ENCODE data around the gene CDH4.

Gene CDH4

DNA sequence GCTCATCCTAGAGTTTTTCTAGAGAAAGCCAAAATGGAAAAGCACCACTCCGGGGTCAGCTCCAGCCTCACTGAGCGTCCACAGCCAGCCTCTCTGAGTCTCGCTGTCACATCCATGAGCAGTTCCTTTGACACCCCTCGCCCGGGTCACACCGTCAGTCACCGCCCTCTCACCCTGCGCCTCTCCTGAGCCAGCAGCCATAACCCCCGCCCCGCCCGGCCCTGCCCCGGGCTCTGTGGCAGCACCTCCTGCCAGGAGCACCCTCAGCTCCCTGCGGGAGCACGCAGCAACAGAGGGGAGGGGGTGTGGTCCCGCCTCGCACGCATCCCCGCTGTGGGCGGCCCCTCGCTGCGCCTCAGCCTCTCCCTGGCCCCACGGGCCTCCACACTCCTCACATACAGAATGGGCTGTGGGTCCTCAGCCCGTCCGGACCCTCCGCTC, 545.9 kb downstream of the CDH4 start:
- peaks cover 3% of the 10 kb centered on the region for H3K4me1 ChIP-seq (ENCODE audit: control insufficient read depth, insufficient read depth, low read length)
- no peaks in the 10 kb centered on the region for H3K9me3 ChIP-seq (replicated peaks; ENCODE audit: low read length)
- no peak overlapping the region for H3K4me2 ChIP-seq (ENCODE audit: low read length)
- H3K27me3 ChIP-seq (ENCODE audit: control insufficient read depth, insufficient read depth, low read length) = peaks cover 10% of the 10 kb centered on the region
- H3K4me3 ChIP-seq (ENCODE audit: low read length) = no peak overlapping the region
- no peaks in the 10 kb centered on the region for H3K36me3 ChIP-seq (ENCODE audit: insufficient read depth, low read length)
- no peak overlapping the region for H3K9ac ChIP-seq (ENCODE audit: low read depth, low read length)

DNA sequence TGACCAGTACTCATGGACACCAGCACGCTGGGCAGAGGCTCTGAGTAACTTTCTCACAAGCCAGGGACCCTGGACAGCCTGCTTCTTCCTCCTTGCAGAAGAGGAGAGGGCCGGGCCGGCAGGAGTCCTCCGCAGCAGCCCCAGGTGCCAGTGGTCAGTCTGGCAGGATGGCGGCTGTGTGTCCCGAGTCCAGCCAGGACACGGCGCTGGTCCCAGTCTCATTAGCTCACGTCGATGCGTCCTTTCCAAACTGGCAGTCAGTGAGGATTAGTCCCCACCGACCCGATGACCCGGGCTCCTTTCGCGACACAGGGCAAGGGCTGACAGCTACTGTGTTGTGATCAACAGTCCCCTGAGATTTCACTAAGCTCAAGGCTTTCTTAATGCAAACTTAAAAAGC, 546.6 kb downstream of the CDH4 start:
- Histone ChIP-seq H3K4me1 (ENCODE audit: control insufficient read depth, insufficient read depth, low read length) (peaks cover 9% of the 10 kb centered on the region), H3K9ac (ENCODE audit: low read depth, low read length) (no peak overlapping the region), H3K4me2 (ENCODE audit: low read length) (no peak overlapping the region), H3K36me3 (ENCODE audit: insufficient read depth, low read length) (no peaks in the 10 kb centered on the region), H3K4me3 (ENCODE audit: low read length) (no peak overlapping the region), H3K9me3 (replicated peaks; ENCODE audit: low read length) (no peaks in the 10 kb centered on the region), H3K27me3 (ENCODE audit: control insufficient read depth, insufficient read depth, low read length) (peaks cover 16% of the 10 kb centered on the region)

DNA sequence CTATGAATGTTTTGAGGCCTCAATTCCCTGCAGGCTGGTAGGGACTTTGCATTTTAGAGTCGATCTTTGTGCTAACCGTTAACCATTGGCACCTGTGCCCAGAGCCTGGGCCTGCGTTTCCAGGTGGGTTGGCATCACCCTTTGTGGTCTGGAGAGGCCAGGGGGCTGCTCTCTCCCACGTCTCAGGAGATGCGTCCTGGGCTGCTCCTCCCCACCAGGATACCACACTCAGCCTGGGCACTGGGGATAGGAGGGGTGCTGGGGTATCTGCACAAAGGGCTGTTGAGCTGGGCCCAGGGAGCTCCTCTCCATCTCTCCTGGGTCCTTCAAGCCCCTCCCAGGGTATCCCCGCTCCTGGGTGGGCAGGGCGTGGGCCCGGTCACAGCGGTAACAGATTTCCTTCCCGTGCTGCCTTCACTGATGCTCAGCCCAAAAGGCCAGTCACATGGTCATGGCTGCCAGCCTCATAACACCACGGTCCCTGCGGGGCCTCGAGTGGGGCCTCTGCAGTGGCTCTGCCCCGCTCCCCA, 547.4 kb downstream of the CDH4 start:
- Histone ChIP-seq H3K36me3 (ENCODE audit: insufficient read depth, low read length) (no peaks in the 10 kb centered on the region), H3K4me2 (ENCODE audit: low read length) (no peak overlapping the region), H3K9me3 (replicated peaks; ENCODE audit: low read length) (no peaks in the 10 kb centered on the region), H3K4me1 (ENCODE audit: control insufficient read depth, insufficient read depth, low read length) (peaks cover 12% of the 10 kb centered on the region), H3K9ac (ENCODE audit: low read depth, low read length) (no peak overlapping the region), H3K27me3 (ENCODE audit: control insufficient read depth, insufficient read depth, low read length) (peaks cover 20% of the 10 kb centered on the region), H3K4me3 (ENCODE audit: low read length) (no peak overlapping the region)

DNA sequence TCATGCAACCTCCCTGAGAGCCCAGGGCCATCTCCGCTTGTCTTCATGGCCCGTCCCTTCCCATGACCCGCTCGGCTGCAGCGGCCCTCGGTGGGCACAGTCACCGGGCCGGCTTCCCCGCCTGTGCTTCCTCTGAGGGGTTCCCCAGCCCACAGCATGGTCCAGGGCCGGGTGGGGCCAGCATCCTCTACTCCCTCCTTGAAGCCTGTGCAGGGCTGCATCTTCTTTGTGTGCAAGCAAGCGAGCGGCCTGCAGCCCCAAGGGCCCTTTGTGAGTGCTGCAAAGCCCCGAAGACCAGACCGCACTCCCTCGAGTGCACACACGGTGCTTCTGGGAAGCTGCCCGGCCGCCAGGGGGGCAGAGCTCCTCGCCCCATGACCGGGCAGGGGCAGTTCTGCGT, 547.9 kb downstream of the CDH4 start:
- no peaks in the 10 kb centered on the region for H3K36me3 ChIP-seq (ENCODE audit: insufficient read depth, low read length)
- no peak overlapping the region for H3K4me3 ChIP-seq (ENCODE audit: low read length)
- H3K4me2 ChIP-seq (ENCODE audit: low read length) = no peak overlapping the region
- H3K27me3 ChIP-seq (ENCODE audit: control insufficient read depth, insufficient read depth, low read length) = peaks cover 20% of the 10 kb centered on the region
- H3K9ac ChIP-seq (ENCODE audit: low read depth, low read length) = no peak overlapping the region
- peaks cover 12% of the 10 kb centered on the region for H3K4me1 ChIP-seq (ENCODE audit: control insufficient read depth, insufficient read depth, low read length)
- H3K9me3 ChIP-seq (replicated peaks; ENCODE audit: low read length) = no peaks in the 10 kb centered on the region

DNA sequence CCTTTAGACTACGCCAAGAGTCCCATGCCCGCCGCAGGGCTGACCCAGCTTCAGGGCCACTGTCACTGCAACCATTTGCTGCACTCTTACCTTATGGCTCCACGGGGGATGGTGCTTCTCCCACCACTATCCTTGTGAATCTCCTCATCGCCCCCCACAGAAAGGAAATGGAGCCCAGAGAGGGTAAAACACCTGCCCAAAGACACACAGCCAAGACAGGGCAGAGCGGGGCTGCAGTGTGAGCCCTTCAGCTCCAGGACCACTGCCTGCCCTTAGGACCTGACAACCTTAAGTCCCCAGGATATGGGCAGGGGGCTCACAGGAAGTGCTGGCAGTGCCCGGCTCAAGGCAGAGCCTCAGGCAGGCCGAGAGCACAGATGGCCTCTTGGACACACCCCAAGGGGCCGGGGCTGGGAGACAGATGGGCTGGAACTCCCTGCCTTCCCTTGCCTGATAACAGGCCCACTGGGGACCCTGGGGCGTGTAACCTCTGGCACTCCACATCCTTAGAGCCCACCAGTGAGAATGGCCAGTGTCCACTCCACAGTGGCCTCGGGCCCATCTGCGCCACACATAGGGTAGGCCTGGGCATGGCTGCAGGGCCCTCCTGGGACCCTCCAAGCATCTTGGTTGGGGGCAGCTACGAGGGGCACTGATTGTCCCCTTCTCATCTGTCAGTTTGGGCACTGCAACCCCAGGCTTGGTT, 548.5 kb downstream of the CDH4 start:
- H3K4me2 ChIP-seq (ENCODE audit: low read length) = no peak overlapping the region
- no peaks in the 10 kb centered on the region for H3K36me3 ChIP-seq (ENCODE audit: insufficient read depth, low read length)
- no peak overlapping the region for H3K9ac ChIP-seq (ENCODE audit: low read depth, low read length)
- H3K4me3 ChIP-seq (ENCODE audit: low read length) = no peak overlapping the region
- peaks cover 20% of the 10 kb centered on the region for H3K27me3 ChIP-seq (ENCODE audit: control insufficient read depth, insufficient read depth, low read length)
- H3K9me3 ChIP-seq (replicated peaks; ENCODE audit: low read length) = no peaks in the 10 kb centered on the region
- peaks cover 12% of the 10 kb centered on the region for H3K4me1 ChIP-seq (ENCODE audit: control insufficient read depth, insufficient read depth, low read length)

DNA sequence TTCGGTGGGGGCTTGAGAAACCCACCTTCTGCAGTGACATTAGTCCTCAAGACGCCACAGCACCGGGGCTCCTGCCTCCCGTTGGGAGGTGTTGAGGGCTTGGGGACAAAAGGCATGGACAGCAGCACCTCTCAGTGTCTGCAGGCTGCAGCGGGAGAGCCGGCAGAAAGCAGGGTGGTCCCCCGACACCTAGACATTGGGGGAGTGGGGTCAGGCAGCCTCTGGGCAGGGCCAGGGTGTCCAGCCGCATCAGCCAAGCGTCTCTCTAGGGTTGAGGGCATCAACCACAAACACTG, 549.0 kb downstream of the CDH4 start:
- H3K9me3 ChIP-seq (replicated peaks; ENCODE audit: low read length) = no peaks in the 10 kb centered on the region
- no peaks in the 10 kb centered on the region for H3K36me3 ChIP-seq (ENCODE audit: insufficient read depth, low read length)
- H3K4me1 ChIP-seq (ENCODE audit: control insufficient read depth, insufficient read depth, low read length) = peaks cover 12% of the 10 kb centered on the region
- peaks cover 20% of the 10 kb centered on the region for H3K27me3 ChIP-seq (ENCODE audit: control insufficient read depth, insufficient read depth, low read length)
- no peak overlapping the region for H3K4me2 ChIP-seq (ENCODE audit: low read length)
- H3K9ac ChIP-seq (ENCODE audit: low read depth, low read length) = no peak overlapping the region
- H3K4me3 ChIP-seq (ENCODE audit: low read length) = no peak overlapping the region

DNA sequence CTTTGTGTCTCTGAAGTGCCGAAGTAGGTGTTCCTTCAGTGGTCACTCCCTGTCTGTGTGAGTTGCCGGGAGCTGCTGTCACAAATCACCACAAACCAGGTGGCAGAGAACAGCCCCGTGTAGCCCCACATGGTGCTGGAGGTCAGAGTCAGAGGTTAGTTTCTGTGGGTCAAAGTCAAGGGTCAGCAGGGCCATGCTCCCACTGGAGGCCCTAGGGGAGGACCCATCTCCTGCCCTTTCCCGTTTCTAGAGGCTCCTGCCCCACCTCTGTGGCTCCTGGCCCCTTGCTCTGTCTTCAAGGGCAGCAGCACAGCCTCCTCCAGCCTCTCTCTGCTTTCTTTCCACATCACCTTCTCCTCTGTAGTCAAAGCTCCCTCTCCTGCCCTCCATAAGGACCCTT, 549.4 kb downstream of the CDH4 start:
- Histone ChIP-seq H3K4me1 (ENCODE audit: control insufficient read depth, insufficient read depth, low read length) (peaks cover 12% of the 10 kb centered on the region), H3K36me3 (ENCODE audit: insufficient read depth, low read length) (no peaks in the 10 kb centered on the region), H3K4me2 (ENCODE audit: low read length) (no peak overlapping the region), H3K9me3 (replicated peaks; ENCODE audit: low read length) (no peaks in the 10 kb centered on the region), H3K9ac (ENCODE audit: low read depth, low read length) (no peak overlapping the region), H3K27me3 (ENCODE audit: control insufficient read depth, insufficient read depth, low read length) (peaks cover 20% of the 10 kb centered on the region), H3K4me3 (ENCODE audit: low read length) (no peak overlapping the region)

DNA sequence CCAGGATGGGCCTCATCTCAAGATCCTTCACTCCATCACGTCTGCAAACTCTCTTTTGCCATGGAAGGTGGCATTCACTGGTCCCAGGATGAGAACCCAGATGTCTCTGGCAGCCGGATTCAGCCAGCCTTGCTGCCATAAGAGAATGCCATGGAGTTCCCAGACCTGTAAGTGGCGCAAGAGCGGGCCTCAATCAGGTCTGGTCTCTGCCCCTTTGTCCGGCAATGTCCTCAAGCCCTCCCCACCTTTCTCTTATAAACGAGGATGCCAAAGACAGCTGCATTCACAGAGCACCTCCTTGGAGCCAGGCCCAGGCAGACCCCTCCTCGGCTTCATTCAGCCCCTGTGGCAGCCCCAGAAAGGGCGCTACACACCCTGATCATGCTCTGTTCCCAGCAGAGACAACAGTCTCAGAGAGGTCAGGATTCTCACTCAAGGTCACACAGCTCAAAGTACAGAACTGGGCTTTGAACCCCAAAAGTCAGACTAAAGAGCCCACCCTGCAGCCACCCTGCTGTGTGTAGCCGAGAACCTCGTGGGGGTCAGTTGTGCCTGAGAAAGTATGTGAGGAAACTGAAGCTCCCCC, 549.9 kb downstream of the CDH4 start:
- Histone ChIP-seq H3K4me2 (ENCODE audit: low read length) (no peak overlapping the region), H3K9ac (ENCODE audit: low read depth, low read length) (no peak overlapping the region), H3K4me3 (ENCODE audit: low read length) (no peak overlapping the region), H3K36me3 (ENCODE audit: insufficient read depth, low read length) (no peaks in the 10 kb centered on the region), H3K9me3 (replicated peaks; ENCODE audit: low read length) (no peaks in the 10 kb centered on the region), H3K4me1 (ENCODE audit: control insufficient read depth, insufficient read depth, low read length) (peaks cover 12% of the 10 kb centered on the region), H3K27me3 (ENCODE audit: control insufficient read depth, insufficient read depth, low read length) (peaks cover 20% of the 10 kb centered on the region)

DNA sequence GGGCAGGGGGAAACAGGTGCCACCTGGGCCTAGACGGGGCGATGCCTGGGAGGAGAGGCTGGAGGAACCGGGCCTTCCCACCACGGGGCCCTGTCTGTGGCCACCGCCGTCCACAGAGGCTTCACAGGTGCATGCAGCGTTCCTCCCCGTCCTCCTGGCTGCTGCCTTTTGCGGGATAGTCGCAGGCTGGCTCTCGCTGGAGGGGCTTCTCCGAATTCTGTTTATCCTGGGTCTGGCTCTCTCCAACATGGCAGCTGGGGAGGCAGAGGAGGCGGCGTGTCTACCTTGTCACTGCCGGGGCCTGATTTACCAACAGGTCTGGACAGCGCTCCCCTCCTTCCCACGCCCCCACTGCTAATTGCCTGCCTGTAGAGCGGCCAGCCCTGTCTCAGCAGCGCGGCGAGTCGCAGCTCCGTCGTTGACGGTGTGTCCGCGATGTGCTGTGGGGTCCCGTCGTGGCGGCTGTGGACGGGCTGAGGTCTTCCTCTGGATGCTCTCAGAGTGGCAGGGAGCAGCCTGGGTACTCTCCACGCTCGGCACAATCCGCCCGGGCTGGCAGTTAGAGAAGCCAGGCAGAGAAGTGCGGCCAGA, 550.8 kb downstream of the CDH4 start:
- no peak overlapping the region for H3K4me3 ChIP-seq (ENCODE audit: low read length)
- H3K36me3 ChIP-seq (ENCODE audit: insufficient read depth, low read length) = no peaks in the 10 kb centered on the region
- H3K27me3 ChIP-seq (ENCODE audit: control insufficient read depth, insufficient read depth, low read length) = peaks cover 26% of the 10 kb centered on the region
- H3K4me1 ChIP-seq (ENCODE audit: control insufficient read depth, insufficient read depth, low read length) = peaks cover 12% of the 10 kb centered on the region
- peak overlapping the region; percentile 70 for H3K4me2 ChIP-seq (ENCODE audit: low read length)
- no peak overlapping the region for H3K9ac ChIP-seq (ENCODE audit: low read depth, low read length)
- H3K9me3 ChIP-seq (replicated peaks; ENCODE audit: low read length) = no peaks in the 10 kb centered on the region

DNA sequence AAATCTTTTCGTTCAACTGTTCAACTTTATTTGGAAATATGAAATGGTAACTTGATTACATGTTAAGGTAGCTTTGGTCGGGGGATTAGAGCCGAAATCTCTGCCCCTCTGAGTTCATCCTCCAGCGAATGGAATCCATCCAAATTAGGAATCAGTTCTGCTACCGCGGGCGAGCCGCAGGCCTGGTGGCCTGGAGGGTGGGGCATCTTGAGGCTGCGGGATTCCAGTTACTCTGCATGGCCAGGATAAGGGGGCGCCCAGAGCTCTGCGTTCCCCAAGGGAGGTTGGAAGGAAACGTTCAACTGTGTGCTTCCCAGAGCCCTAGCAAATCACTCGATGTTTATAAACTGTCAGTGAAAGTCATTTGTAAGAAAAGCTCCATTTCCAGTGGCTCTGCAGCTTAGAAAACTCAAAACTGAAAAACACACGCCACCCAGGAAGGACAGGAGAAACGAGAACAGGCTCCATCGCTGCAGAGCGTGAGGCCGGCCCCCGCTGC, 551.4 kb downstream of the CDH4 start:
- Histone ChIP-seq H3K9ac (ENCODE audit: low read depth, low read length) (no peak overlapping the region), H3K4me1 (ENCODE audit: control insufficient read depth, insufficient read depth, low read length) (peaks cover 12% of the 10 kb centered on the region), H3K4me2 (ENCODE audit: low read length) (peak overlapping the region; percentile 70), H3K4me3 (ENCODE audit: low read length) (peak overlapping the region; percentile 24), H3K36me3 (ENCODE audit: insufficient read depth, low read length) (no peaks in the 10 kb centered on the region), H3K27me3 (ENCODE audit: control insufficient read depth, insufficient read depth, low read length) (peaks cover 29% of the 10 kb centered on the region), H3K9me3 (replicated peaks; ENCODE audit: low read length) (no peaks in the 10 kb centered on the region)

DNA sequence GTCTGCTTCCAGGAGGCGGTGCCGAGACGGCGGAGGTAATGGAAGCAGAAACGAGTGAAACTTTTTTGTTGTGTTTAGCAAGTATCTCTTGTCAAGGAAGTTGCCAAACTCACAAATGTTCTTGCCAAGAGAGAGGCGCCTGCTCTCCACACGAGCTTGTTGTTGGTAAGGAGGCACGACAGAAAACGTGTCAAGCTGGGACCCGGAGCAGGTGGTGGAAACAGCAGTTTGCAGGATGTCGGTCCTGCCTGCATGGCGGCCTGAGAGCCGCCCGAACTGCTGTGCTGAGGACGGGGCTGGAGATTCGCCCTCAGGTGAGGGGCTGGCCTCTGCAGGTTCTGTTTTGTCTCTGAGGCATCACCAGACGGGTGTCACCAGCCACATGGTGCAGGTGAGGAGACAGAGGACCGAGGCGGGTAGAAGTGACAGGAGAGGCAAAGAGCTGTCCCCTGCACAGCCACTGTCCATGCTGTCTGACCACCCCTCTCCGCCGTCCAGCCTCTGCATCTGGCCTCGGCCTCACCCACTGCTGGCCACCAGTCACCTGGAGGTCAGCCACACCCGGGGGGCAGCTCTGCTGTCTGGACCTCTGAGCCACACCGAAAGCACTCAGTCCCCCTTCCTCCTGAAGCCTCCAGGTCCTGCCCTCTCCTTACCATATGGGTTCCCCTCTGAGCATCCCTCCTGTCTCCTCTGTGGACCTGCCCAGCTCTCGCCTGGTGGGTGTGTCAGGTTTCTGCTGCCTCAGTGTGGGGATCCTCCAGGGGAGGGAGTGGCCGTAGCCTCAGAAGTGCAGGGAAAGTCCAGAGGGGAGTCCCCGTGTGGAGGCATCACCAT, 552.1 kb downstream of the CDH4 start:
- H3K9me3 ChIP-seq (replicated peaks; ENCODE audit: low read length) = no peaks in the 10 kb centered on the region
- H3K4me1 ChIP-seq (ENCODE audit: control insufficient read depth, insufficient read depth, low read length) = peaks cover 12% of the 10 kb centered on the region
- peaks cover 29% of the 10 kb centered on the region for H3K27me3 ChIP-seq (ENCODE audit: control insufficient read depth, insufficient read depth, low read length)
- H3K4me3 ChIP-seq (ENCODE audit: low read length) = peak overlapping the region; percentile 24
- peak overlapping the region; percentile 70 for H3K4me2 ChIP-seq (ENCODE audit: low read length)
- no peak overlapping the region for H3K9ac ChIP-seq (ENCODE audit: low read depth, low read length)
- H3K36me3 ChIP-seq (ENCODE audit: insufficient read depth, low read length) = no peaks in the 10 kb centered on the region
